ENCODE results near the gene ZNF736.
"Not testable (repeated sequence)": the region's sequence is repeated elsewhere in the genome, so short reads cannot be mapped to it uniquely, and the experiment has no call there.

The ZNF736 gene

GRCh38 chr7:64313740-64314491, at the start of gene ZNF736:
ZNF736 (plus strand) TSS chr7:64313961; CDS start chr7:64314151, 190 bp downstream.
- FAIRE-seq, result peak; percentile 68
- DNase-seq (ENCODE audit: low spot score), result peak; percentile 90

GRCh38 chr7:64266341-64266919, 47.3 kb upstream of the ZNF736 start:
- DNase-seq (ENCODE audit: low spot score), result no peak
- no peak for FAIRE-seq

GRCh38 chr7:64277630-64278029, 36.1 kb upstream of the ZNF736 start:
- DNase-seq (ENCODE audit: low spot score) (no peak), FAIRE-seq (no peak)

GRCh38 chr7:64294701-64295420, 18.9 kb upstream of the ZNF736 start:
- FAIRE-seq (no peak), DNase-seq (ENCODE audit: low spot score) (no peak)

- not testable (repeated sequence) for DNase-seq (ENCODE audit: low spot score); FAIRE-seq
These were observed 16.3 kb upstream of the ZNF736 start for GRCh38 chr7:64297418-64297817.

GRCh38 chr7:64300641-64301405, 12.9 kb upstream of the ZNF736 start:
- DNase-seq (ENCODE audit: low spot score), result no peak
- FAIRE-seq, result no peak

- FAIRE-seq (peak; percentile 79), DNase-seq (ENCODE audit: low spot score) (peak; percentile 67)
These were observed 6.3 kb upstream of the ZNF736 start for GRCh38 chr7:64307254-64308015.

- FAIRE-seq, result no peak
- DNase-seq (ENCODE audit: low spot score), result no peak
These were observed 5.8 kb upstream of the ZNF736 start for GRCh38 chr7:64308016-64308270.

- no peak for FAIRE-seq
- no peak for DNase-seq (ENCODE audit: low spot score)
These were observed 3.3 kb upstream of the ZNF736 start for GRCh38 chr7:64310426-64310825.

- FAIRE-seq, result no peak
These were observed 935 bp upstream of the ZNF736 start for GRCh38 chr7:64312826-64313225.

GRCh38 chr7:64314566-64314965, 805 bp downstream of the ZNF736 start:
- no peak for DNase-seq (ENCODE audit: low spot score)

More at GRCh38 chr7:64312826-64313225, 935 bp upstream of the ZNF736 start:
- DNase-seq (ENCODE audit: low spot score), result no peak

GRCh38 chr7:64316031-64316742, 2.4 kb downstream of the ZNF736 start:
- FAIRE-seq; DNase-seq (ENCODE audit: low spot score): not testable (repeated sequence)

More at GRCh38 chr7:64314566-64314965, 805 bp downstream of the ZNF736 start:
- no peak for FAIRE-seq

GRCh38 chr7:64320547-64321513, 7.1 kb downstream of the ZNF736 start:
- FAIRE-seq, result no peak
- no peak for DNase-seq (ENCODE audit: low spot score)

GRCh38 chr7:64324166-64324565, 10.4 kb downstream of the ZNF736 start:
- not testable (repeated sequence) for DNase-seq (ENCODE audit: low spot score); FAIRE-seq

GRCh38 chr7:64348713-64349210, 35.0 kb downstream of the ZNF736 start:
- DNase-seq (ENCODE audit: low spot score); FAIRE-seq: not testable (repeated sequence)

GRCh38 chr7:64359543-64359942, 45.8 kb downstream of the ZNF736 start:
- FAIRE-seq, result no peak
- no peak for DNase-seq (ENCODE audit: low spot score)

- no peak for FAIRE-seq
- DNase-seq (ENCODE audit: low spot score), result no peak
These were observed 57.4 kb downstream of the ZNF736 start for GRCh38 chr7:64371116-64371515.

- no peak for FAIRE-seq
These were observed 59.3 kb downstream of the ZNF736 start for GRCh38 chr7:64373017-64373416.

GRCh38 chr7:64400401-64400800, 86.6 kb downstream of the ZNF736 start:
- DNase-seq (ENCODE audit: low spot score) (no peak), FAIRE-seq (no peak)

More at GRCh38 chr7:64373017-64373416, 59.3 kb downstream of the ZNF736 start:
- DNase-seq (ENCODE audit: low spot score), result no peak
